NCI-H524 treated with DMSO at 0.1 percent for 48 hours (cell line): Measurements from ENCODE around the gene NT5C1A.
A peak's percentile ranks its signal among the peaks of the same experiment; 100 is the strongest.

Experiments
- DNase-seq: peaks from one replicate; lab custom pipeline; 2025; lab: John Stamatoyannopoulos, UW

The NT5C1A gene

GRCh38 chr1:39659110-39659509 is 12.8 kb downstream of the NT5C1A start:
- no peak for DNase-seq

- DNase-seq: no peak
Measured at GRCh38 chr1:39657923-39658485, 13.9 kb downstream of the NT5C1A start.

- no peak for DNase-seq
Measured at GRCh38 chr1:39657402-39657801, 14.5 kb downstream of the NT5C1A start.

- DNase-seq: no peak
Measured at GRCh38 chr1:39656391-39656790, 15.5 kb downstream of the NT5C1A start.

- DNase-seq: no peak
Measured at GRCh38 chr1:39655578-39656268, 16.2 kb downstream of the NT5C1A start.

- DNase-seq: no peak
Measured at GRCh38 chr1:39654291-39654690, 17.6 kb downstream of the NT5C1A start.

GRCh38 chr1:39653546-39654031 is 18.3 kb downstream of the NT5C1A start:
- no peak for DNase-seq

- DNase-seq: no peak
Measured at GRCh38 chr1:39652554-39652953, 19.4 kb downstream of the NT5C1A start.

GRCh38 chr1:39652105-39652504 is 19.8 kb downstream of the NT5C1A start:
- no peak for DNase-seq

GRCh38 chr1:39650431-39650830 is 21.5 kb downstream of the NT5C1A start:
- DNase-seq: no peak

GRCh38 chr1:39649636-39650185 is 22.2 kb downstream of the NT5C1A start:
- DNase-seq: no peak

GRCh38 chr1:39648496-39648895 is 23.4 kb downstream of the NT5C1A start:
- no peak for DNase-seq

- DNase-seq: no peak
Measured at GRCh38 chr1:39647247-39647646, 24.7 kb downstream of the NT5C1A start.

- DNase-seq: no peak
Measured at GRCh38 chr1:39646232-39647081, 25.4 kb downstream of the NT5C1A start.

- no peak for DNase-seq
Measured at GRCh38 chr1:39645411-39646043, 26.4 kb downstream of the NT5C1A start.

GRCh38 chr1:39643705-39644104 is 28.2 kb downstream of the NT5C1A start:
- DNase-seq: no peak

- DNase-seq: no peak
Measured at GRCh38 chr1:39642796-39643195, 29.1 kb downstream of the NT5C1A start.

- no peak for DNase-seq
Measured at GRCh38 chr1:39640861-39641260, 31.0 kb downstream of the NT5C1A start.

- peak; percentile 24 for DNase-seq
Measured at GRCh38 chr1:39639305-39640130, 32.4 kb downstream of the NT5C1A start, which contains the start of gene HEYL. HEYL (minus strand) TSS chr1:39639643; CDS start chr1:39639625, 18 bp downstream.

GRCh38 chr1:39638965-39639304 is 33.0 kb downstream of the NT5C1A start:
- no peak for DNase-seq

GRCh38 chr1:39637361-39637760 is 34.5 kb downstream of the NT5C1A start:
- no peak for DNase-seq
